Measurements from ENCODE around the gene SINHCAF.

- TF ChIP-seq CTCF (IDR thresholded peaks at IDR 0.05; ENCODE audit: poor library complexity, severe bottlenecking) (no peak), SMC3 (conservative IDR thresholded peaks at IDR 0.05; ENCODE audit: poor library complexity) (no peak), POLR2AphosphoS5 (IDR thresholded peaks at IDR 0.05) (no peak), MXI1 (conservative IDR thresholded peaks at IDR 0.05; ENCODE audit: poor library complexity, severe bottlenecking) (no peak), TAF1 (IDR thresholded peaks at IDR 0.05; ENCODE audit: low read depth) (no peak), REST (IDR thresholded peaks at IDR 0.05; ENCODE audit: borderline replicate concordance) (no peak), EZH2 (IDR thresholded peaks at IDR 0.05; ENCODE audit: borderline replicate concordance, insufficient read depth, low read length, poor library complexity, severe bottlenecking) (no peak), EP300 (conservative IDR thresholded peaks at IDR 0.05; ENCODE audit: poor library complexity, severe bottlenecking) (no peak)
Observed at GRCh38 chr12:31235868-31236395, 90.0 kb downstream of the SINHCAF start.

All from neural cell (in vitro differentiated cells).